Nephron progenitor cell (in vitro differentiated cells): ENCODE results near the gene DR1.

Experiments
- DNase-seq: peaks from one replicate; pipeline ENCODE4 v3.0.0; 2021
- H3K27ac Mint-ChIP-seq: 2 replicates; pipeline ENCODE4 v1.8.0; 2021; ENCODE audit warnings: mild to moderate bottlenecking, moderate library complexity, mixed read lengths
- H3K27me3 Mint-ChIP-seq: 2 replicates; pipeline ENCODE4 v1.8.0; 2021; ENCODE audit warnings: mild to moderate bottlenecking, low read depth, mixed read lengths; ENCODE audit not compliant: poor library complexity
- H3K36me3 Mint-ChIP-seq: 2 replicates; pipeline ENCODE4 v1.8.0; 2021; ENCODE audit warnings: low read depth, mixed read lengths
- H3K4me1 Mint-ChIP-seq: 2 replicates; pipeline ENCODE4 v1.8.0; 2021; ENCODE audit warnings: mixed read lengths
- H3K4me3 Mint-ChIP-seq: 2 replicates; pipeline ENCODE4 v1.8.0; 2021; ENCODE audit warnings: mild to moderate bottlenecking, moderate library complexity, mixed read lengths
- H3K9me3 Mint-ChIP-seq: 2 replicates; pipeline ENCODE4 v1.8.0; 2021; ENCODE audit warnings: mild to moderate bottlenecking, moderate library complexity, mixed read lengths
- TF ChIP-seq, protein P1 (sequence below): fragments of 200-600 bp; sonication (generic); IDR thresholded peaks from 2 replicates; pipeline ENCODE4 v1.5.0; 2021; ENCODE audit warnings: antibody characterized with exemption

DR1 gene

DNA sequence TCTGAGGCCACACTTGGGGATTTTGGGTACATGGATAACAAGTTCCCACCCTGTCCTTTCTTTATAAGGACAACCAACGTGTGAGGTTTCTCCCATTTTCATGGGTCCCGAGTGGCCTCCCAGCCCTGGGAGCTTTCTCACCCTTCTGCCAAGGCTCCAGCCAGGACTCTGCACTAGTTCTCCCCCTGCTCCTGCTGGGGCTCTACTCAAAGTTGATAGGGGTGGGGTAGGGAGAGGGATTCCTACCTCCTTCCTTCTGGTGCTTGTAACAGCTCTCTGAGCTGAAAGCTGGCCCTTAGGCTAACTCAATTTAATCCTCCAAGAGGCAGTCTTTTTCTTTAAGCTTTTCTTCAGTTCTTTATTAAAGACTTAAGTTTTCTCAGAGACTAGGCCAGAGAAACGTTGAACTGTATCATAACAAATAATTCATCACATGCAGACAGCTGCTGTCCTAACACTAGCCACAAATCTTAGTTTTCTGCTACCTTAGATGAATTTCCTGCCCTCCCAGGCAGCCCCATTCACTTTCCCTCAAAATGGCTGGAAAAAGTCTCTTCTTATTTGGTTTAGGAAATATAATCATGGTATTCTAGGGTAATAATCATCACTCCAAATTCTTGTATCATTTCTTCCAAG, 22.4 kb upstream of the DR1 start:
- peaks cover 16% of the 10 kb centered on the region for H3K36me3 Mint-ChIP-seq
- H3K4me3 Mint-ChIP-seq: no peak overlapping the region
- DNase-seq: no peak
- peaks cover 5% of the 10 kb centered on the region for H3K27me3 Mint-ChIP-seq
- H3K9me3 Mint-ChIP-seq: peaks cover 5% of the 10 kb centered on the region
- TF ChIP-seq, protein P1, sequence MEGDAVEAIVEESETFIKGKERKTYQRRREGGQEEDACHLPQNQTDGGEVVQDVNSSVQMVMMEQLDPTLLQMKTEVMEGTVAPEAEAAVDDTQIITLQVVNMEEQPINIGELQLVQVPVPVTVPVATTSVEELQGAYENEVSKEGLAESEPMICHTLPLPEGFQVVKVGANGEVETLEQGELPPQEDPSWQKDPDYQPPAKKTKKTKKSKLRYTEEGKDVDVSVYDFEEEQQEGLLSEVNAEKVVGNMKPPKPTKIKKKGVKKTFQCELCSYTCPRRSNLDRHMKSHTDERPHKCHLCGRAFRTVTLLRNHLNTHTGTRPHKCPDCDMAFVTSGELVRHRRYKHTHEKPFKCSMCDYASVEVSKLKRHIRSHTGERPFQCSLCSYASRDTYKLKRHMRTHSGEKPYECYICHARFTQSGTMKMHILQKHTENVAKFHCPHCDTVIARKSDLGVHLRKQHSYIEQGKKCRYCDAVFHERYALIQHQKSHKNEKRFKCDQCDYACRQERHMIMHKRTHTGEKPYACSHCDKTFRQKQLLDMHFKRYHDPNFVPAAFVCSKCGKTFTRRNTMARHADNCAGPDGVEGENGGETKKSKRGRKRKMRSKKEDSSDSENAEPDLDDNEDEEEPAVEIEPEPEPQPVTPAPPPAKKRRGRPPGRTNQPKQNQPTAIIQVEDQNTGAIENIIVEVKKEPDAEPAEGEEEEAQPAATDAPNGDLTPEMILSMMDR: no peak
- H3K4me1 Mint-ChIP-seq: no peaks in the 10 kb centered on the region
- H3K27ac Mint-ChIP-seq: no peak overlapping the region

DNA sequence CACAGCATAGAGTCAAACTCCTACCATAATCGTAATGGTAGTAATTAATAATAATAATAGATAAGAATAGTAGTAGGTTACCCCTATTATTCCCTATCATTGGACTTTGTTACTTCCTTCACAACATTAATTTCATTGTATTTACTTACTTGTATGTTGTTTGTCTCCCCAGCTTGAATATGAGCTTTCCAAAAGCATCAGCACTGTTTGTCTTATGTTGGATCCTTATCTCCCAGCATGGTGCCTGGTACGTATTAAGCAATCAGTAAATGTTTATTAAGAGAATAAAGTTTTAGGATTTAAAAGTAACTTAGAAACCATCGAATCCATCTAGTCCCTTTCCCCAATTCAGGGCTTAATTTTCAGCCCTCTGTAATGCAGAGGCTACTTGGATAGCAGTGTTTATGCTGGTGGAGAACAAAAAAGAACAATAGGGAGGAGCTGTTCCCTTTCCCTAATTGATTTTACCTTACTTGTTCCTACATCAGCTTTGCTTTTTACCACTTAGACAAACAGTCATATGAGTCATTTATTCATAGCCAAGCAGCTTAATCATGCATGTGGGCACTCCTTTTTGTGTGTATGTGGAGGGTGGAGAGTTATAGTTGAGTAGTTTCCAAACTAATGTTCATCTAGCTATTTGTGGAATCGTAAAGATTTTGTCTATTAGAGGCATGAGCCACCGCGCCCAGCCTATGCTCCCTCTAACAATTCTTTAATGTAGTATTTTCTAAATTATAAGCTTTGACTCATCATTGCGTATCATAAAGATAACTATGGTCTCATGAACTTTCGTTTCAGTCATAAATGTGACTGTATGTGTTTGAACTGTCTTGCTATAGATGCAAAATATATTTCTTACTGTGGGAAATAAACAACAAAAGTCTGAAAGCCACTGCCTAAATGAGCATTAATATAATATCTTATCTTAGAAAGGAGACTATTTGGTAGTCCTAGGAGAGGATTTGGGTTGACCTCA, 20.9 kb upstream of the DR1 start:
- H3K4me1 Mint-ChIP-seq: no peaks in the 10 kb centered on the region
- peaks cover 5% of the 10 kb centered on the region for H3K27me3 Mint-ChIP-seq
- H3K4me3 Mint-ChIP-seq: no peak overlapping the region
- H3K27ac Mint-ChIP-seq: no peak overlapping the region
- peaks cover 5% of the 10 kb centered on the region for H3K9me3 Mint-ChIP-seq
- DNase-seq: no peak
- peaks cover 16% of the 10 kb centered on the region for H3K36me3 Mint-ChIP-seq
- TF ChIP-seq, protein P1: no peak

DNA sequence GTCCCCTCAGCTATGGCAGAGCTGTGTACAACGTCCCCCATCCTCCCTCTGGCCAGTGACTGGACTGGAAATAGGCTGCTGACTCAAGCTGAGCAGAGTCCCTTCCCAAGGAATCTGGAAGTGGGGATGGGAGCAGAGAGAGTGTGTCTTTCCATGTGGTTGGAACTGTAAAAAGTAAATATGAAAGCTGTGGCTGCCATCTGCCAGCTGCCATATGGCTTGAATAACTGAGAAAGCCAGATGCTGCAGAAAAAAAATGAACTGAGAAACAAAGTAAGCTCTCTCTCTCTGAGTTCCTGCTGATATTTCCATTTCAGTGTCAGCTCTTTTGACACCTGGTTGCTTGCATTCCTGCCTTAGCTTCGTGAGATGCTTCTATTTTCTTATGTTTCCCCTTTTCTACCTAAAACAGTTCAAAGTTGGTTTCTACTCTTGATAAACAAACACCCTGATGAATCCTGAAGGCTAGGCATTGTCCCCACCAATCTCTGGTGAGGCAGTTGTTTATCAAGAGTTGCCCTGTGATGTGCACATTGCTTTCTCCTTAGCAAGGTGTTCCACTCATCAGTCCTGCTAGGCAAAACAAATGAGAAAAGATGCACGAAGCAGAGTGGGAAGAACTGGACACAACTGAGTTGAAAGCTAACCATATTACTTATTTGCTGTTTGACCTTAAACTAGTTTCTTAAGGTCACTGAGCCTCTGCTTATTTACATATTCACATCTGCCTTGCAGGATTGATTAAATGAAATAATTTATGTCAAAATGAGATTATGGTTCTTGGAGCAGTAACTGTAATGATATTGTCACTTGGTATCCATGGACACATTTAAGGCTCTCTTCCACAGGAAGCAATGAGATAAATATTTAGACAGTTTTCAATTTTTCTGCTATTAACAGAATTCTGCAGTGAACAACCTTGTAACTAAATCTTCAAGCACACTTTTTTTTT, 16.6 kb upstream of the DR1 start:
- no peaks in the 10 kb centered on the region for H3K4me1 Mint-ChIP-seq
- H3K36me3 Mint-ChIP-seq: peaks cover 5% of the 10 kb centered on the region

DNA sequence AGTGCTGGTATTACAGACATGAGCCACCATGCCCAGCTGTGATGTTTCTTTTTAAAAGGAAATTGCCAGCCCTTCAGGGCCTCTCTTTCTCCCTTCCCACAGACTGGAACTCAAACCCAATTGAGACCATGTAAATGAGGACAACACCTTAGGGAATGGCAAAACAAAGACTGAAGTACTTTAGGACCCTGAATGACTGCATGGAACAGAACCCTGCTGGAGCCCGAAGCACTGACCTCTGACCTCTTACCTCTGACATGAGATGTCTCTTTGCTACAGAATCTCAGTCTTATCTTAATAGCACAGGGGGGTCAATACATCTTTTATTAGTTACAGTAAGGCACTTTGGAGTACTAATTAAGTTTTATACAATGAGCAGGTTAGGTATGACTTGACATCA, 15.5 kb upstream of the DR1 start:
- no peak overlapping the region for H3K27ac Mint-ChIP-seq
- H3K36me3 Mint-ChIP-seq: peaks cover 5% of the 10 kb centered on the region
- no peak overlapping the region for H3K4me3 Mint-ChIP-seq
- no peaks in the 10 kb centered on the region for H3K9me3 Mint-ChIP-seq
- H3K4me1 Mint-ChIP-seq: no peaks in the 10 kb centered on the region
- TF ChIP-seq, protein P1: no peak
- H3K27me3 Mint-ChIP-seq: peaks cover 3% of the 10 kb centered on the region
- DNase-seq: no peak

More for the DNA sequence above, 16.6 kb upstream of the DR1 start:
- Mint-ChIP-seq H3K27me3 (peaks cover 3% of the 10 kb centered on the region), H3K4me3 (no peak overlapping the region), H3K27ac (peak overlapping the region; percentile 39), H3K9me3 (no peaks in the 10 kb centered on the region)
- DNase-seq: no peak
- TF ChIP-seq, protein P1: no peak

DNA sequence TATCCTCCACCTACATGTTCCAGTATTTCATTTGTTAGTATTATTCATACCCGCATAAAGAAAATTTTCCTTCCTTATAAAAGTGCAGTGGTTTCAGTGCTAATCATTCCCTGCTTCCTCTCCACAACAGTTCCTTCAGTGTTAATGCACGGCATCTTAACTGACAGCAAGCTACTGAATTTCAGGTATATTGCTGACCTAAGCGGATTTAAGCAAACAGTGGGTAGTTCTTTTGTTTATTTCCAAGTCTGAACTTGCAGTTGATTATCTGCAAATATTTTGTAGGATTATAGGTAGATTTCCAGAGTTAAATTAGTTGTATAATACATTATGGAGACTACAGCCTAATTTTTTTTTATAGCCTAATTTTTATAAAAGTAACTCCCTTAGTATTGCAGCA, 15.1 kb upstream of the DR1 start:
- Mint-ChIP-seq H3K36me3 (peaks cover 5% of the 10 kb centered on the region), H3K9me3 (no peaks in the 10 kb centered on the region), H3K27ac (no peak overlapping the region), H3K4me3 (no peak overlapping the region), H3K4me1 (no peaks in the 10 kb centered on the region), H3K27me3 (peaks cover 3% of the 10 kb centered on the region)
- TF ChIP-seq, protein P1: no peak
- DNase-seq: no peak
